GM19438 (cell line): Measurements from ENCODE around the gene POR.
"Not testable (repeated sequence)": the region's sequence is repeated elsewhere in the genome, so short reads cannot be mapped to it uniquely, and the experiment has no call there.

Experiments used
- ATAC-seq: cut with Tn5 transposase; IDR thresholded peaks from one replicate; pipeline ENCODE4 v1.9.1; 2021; ENCODE audit warnings: low read depth; ENCODE audit not compliant: unreplicated experiment

Gene POR

GRCh38 chr7:75883265-75883824 lies 31.6 kb upstream of the POR start:
- not testable (repeated sequence) for ATAC-seq

DNA sequence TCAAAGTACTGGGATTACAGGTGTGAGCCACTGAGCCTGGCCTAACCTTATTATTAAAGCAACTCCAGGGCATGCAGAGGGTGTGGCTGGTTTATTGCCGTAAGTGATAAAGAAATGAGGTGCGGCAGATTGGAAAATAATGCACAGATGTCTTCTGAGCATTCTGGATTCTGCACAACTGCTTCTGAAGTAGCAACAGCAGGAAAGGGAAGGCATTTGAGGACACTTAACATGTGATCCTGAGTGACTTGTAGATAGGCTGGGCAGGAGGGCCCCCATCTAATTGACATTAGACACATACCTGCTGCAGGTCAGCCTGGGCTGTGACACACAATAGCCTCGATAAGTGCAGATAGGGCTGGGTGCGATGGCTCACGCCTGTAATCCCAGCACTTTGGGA lies 30.5 kb upstream of the POR start:
- ATAC-seq: no peak

DNA sequence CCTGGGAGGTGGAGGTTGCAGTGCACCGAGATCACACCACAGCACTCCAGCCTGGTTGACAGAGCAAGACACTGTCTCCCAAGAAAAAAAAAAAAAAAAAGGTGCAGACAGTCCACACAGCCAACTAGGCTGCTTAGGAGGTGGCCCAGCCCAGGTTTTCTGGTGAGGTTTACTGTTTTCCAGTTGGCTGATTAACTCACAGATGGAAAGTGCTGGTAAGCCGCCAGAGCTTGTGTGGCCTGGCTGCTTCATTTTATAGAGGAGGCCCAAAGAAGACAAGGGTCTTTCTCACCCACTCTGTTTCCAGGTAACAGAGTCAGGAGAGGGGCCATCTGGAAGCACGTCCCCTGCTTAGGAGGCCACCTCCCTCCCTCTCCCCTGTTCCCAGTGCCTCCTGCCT lies 29.9 kb upstream of the POR start:
- no peak for ATAC-seq

DNA sequence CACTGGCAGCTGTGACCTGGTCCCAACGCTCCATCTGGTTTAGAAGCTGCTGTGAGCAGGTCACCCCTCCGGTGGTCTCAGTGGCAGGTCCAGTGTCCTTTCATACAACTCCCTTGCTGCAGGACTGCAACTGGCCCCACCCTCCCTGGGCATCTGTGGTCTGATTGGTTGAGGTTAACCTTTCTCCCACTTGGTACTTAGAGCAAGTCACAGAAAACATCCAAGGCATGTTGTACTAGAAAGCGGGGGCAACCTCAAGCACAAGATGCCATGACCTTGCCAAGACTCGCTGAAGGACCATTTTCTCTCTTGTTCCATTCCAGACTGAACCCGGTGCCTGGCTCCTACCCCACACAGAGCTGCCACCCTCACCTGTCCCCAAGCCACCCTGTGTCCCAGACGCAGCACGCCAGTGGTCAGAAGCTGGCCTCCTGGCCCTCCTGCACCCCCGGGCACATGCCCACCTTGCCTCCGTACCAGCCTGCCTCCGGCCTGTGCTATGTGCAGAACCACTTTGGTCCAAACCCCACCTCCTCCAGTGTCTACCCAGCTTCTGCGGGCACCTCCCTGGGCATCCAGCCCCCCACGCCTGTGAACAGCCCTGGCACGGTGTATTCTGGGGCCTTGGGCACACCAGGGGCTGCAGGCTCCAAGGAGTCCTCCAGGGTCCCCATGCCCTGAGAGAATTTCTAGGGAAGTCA lies 27.1 kb upstream of the POR start:
- no peak for ATAC-seq

DNA sequence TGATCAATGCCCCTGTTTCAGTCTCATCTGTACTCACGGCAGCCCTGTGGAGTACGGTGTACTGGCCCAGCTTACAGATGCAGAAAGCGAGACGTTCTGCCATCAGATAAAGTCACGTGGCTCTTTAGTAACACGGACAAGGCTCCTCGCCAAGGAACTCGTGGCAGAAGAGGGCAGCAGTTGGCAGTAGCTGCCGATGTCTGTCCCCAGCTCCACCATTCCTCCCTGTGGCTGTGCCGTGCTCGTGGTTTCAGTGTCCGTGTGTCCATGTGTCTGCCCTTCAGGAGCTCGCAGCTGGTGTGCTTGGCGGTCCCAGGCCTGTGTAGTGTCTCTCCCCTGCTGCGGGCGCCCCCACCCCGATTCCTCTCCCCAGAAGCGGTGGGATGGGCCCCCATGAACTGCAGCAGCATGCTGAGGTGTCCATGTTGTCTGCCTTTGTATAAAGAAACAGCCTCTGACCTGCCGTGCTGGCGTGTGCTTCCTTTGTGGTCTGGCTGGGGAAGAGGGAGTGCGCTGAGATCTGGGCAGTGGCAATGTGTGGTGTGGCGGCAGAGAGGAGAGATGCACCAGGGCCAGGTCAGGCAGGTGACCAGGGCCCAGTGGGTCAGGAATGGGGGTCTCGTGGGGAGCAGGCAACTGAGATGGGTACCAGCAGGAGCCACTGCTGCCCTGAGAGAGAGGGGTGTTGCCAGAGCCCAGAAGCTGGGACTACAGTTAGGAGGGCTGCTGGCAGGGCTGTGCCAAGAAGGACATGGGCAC lies 26.3 kb upstream of the POR start:
- no peak for ATAC-seq

- no peak for ATAC-seq
Measured at GRCh38 chr7:75889223-75889825, 25.6 kb upstream of the POR start.

DNA sequence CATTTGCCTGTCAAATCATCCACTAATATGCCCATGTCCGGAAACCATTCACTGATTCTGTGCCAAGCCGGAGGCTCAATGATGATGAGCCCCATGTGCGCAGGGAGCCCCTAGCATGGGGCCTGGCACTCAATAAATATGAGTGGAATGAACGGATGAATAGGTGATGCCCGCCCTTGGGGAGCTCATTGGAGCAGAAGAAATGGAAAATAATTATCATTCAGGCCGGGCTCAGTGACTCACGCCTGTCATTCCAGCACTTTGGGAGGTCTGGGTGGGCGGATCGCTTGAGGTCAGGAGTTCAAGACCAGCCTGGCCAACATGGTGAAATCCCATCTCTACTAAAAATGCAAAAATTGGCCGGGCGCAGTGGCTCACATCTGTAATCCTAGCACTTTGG lies 25.1 kb upstream of the POR start:
- ATAC-seq: no peak

DNA sequence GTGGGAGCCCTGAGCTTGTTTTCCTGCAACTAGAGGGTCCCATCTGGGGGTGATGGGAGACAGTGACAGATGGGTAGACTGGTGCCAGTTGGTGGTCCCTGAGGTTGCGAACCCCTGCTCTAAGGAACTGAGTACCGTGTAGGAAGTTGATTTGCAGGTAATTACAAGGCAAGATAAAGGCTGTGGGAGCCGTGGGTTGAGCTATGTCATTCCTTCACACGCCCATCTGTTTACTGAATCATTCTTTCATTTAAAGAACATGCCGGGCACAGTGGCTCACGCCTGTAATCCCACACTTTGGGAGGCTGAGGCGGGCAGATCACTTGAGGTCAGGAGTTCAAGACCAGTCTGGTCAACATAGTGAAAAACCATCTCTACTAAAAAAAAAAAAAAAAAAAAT lies 23.7 kb upstream of the POR start:
- not testable (repeated sequence) for ATAC-seq

GRCh38 chr7:75891815-75892411 lies 23.0 kb upstream of the POR start:
- ATAC-seq: no peak

DNA sequence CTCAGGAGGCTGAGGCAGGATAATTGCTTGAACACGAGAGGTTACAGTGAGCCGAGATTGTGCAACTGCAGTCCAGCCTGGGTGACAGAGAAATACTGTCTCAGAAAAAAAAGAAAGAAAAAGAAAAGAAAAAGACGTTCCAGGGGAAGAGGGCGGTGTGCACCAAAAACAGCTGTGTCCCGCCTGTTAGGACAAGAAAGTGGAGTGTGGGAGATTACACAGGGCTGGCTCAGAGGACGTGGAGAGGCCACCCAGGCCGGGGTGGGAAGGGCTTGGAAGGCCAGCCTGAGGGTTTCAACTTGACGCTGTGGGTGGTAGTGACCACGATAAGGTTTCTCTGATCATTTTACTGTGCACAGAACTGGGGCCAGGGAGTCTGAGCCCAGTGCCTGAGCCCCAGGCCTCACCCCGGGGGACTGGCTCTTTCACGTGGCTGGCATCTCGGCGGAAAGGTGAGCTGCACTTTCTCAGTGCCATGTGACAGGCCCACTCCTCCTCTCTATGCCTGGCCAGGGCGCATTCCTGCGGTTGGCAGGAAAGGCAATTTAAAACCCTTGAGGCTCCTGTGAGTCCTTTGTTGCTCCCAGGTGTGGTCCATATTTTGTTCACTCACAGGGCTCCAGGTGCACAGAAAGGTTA lies 22.2 kb upstream of the POR start:
- no peak for ATAC-seq

DNA sequence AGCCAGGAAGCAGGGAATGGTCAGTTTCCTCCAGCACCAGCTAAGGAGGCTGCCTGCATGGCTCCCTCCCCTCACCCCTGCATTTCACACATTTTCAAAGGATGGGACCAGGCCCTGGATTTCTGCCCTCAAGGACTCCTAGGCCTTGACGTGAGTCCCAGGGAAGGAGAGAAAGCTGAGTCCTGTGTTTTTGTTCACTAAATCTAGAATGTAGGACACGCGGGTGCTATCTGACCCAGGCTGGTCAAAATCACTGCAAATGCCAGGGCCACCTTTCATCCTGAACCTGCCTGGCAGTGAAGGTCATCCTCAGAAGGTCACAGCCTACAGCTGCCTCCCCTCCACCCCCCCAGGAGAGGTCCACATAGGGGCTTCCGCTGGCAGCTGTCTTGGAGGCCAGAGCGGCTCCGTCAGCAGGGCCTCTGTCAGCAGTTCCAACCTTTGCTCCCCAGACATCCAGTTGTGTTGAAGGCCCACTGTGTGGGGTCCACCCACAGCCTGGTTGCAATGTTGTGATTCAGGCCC lies 18.1 kb upstream of the POR start:
- ATAC-seq: no peak

DNA sequence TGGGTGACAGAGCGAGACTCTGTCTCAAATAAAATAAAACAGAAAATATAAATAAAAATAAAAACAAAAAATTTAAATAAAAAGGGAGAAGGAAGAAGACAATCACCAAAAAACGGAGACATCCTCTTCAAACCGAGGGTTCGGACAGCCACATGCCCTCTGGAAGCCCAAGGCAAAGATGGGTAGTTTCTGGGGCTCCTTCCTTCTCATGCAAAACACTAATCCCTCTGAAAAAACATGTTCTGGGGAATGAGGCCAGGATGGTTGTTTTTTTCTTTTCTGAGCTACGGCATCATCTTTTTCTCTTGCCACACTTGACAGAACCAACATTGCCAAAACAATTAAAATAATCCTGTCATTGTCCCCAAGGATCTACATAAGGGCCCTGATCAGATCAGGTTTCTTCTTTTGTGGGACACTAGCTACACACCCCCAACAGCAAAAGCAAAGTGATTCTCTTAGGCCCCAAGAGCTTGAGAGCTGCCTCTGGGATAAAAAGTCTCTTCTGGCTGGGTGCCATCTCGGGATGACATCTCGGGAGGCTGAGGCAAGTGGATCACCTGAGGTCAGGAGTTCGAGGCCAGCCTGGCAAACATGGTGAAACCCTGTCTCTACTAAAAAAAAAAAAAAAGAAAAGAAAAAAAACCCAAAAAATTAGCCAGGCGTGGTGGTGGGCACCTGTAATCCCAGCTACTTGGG lies 14.2 kb upstream of the POR start:
- no peak for ATAC-seq

DNA sequence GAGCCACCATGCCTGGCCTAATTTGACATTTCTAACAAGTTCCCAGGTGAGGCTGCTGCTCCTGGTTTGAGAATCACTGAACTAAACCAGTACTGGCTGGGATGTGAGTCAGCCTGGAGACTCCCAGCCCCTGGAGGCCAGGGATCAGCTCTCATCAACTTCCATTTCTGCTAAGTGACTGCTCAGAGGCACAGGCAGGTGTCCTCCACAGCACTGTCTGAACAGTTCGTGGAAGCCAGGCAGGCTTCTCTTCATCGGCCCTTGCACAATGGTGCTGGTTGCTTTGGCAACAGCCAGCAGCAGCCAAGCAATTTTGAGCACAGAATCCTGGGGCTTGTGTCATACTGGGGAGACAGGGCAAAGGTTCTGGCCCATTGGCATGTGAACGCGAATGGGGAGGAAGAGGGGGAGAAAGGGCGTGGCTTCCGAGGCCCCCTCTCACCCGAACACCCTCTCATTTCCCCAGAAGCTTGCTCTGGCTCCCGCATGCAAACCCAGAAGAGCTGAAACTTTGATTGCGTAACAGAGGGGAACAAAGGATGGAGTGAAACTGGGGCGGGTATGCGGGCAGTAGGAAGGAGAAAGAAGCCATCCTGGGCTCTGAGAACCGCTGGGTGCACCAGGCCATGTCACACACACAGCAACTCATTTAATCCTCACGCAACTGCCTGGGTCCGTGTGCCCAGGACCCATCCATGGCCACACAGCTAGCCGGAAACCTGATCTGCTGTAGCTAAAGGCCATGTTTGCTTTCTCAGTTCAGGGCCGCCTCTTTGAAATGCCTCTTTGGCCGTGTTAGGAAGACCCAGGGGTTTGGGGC lies 9.0 kb upstream of the POR start:
- ATAC-seq: no peak

GRCh38 chr7:75906991-75907667 lies 7.8 kb upstream of the POR start:
- ATAC-seq: no peak

DNA sequence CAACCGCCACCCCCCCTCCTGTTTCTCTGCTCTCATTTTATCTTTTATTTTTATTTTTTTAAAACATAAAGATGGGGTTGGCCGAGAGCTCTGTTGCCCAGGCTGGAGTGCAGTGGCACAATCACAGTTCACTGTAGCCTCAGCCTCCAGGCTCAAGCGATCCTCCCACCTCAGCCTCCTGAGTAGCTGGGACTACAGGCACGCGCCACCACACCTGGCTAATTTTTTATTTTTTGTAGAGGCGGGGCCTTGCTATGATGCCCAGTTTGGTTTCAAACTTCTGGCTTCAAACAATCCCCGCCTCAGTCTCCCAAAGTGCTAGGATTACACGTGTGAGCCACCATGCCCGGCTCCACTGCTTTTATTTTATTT lies 7.3 kb upstream of the POR start:
- ATAC-seq: not testable (repeated sequence)

DNA sequence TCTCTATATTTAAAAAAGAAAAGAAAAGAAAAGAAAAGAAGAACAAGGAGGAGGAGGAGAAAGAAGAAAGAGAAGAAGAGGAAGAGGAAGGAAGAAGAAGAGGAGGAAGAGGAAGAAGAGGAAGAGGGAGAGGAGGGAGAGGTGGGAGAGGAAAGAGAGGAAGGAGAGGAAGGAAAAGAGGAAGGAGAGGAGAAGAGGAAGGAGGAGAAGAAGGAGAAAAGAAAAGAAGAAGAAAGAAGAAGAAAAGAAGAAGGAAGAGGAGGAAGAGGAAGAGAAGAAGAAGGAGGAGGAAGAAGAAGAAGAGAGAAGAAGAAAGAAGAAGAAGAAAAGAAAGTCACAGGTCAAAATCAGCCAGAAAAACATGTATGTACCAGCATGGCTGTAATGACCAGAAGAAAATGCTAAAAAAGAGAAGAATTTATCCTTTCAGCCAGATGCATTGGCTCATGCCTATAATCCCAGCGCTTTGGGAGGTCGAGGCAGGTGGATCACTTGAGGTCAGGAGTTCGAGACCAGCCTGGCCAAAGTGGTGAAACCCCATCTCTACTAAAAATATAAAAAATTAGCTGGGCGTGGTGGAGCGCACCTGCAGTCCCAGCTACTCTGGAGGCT lies 5.3 kb upstream of the POR start:
- ATAC-seq: no peak

GRCh38 chr7:75911186-75911585 lies 3.8 kb upstream of the POR start:
- ATAC-seq: not testable (repeated sequence)

- ATAC-seq: no peak
Measured at GRCh38 chr7:75913437-75913836, 1.5 kb upstream of the POR start.
